HG03139 (cell line): Measurements from ENCODE around the gene ATMIN.
A peak's percentile ranks its signal among the peaks of the same experiment; 100 is the strongest.

Source experiments
- ATAC-seq: cut with Tn5 transposase; IDR thresholded peaks from one replicate; pipeline ENCODE4 v1.9.1; 2021; ENCODE audit not compliant: unreplicated experiment

The ATMIN gene

GRCh38 chr16:81061871-81062608 lies 26.4 kb downstream of the ATMIN start:
- no peak for ATAC-seq

GRCh38 chr16:81066681-81067080 lies 31.0 kb downstream of the ATMIN start:
- ATAC-seq: no peak

DNA sequence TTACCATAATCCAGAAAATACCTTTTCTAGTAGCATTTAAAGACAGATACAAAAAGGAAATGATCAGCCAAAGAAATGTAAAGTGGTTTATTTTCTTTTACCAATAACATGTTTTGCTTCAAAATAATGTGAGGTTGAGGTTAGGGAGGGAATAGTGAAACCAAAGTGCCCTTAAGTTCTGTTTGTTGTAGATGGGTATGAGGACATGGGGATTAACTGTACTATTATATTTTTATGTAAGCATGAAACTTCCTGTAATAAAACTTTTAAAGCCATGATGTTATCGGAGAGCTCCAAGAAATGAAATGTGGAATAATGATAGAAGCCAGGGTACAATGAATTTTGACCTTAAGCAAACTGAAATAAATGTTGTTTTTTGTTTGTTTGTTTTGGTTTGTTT lies 31.5 kb downstream of the ATMIN start:
- ATAC-seq: no peak

DNA sequence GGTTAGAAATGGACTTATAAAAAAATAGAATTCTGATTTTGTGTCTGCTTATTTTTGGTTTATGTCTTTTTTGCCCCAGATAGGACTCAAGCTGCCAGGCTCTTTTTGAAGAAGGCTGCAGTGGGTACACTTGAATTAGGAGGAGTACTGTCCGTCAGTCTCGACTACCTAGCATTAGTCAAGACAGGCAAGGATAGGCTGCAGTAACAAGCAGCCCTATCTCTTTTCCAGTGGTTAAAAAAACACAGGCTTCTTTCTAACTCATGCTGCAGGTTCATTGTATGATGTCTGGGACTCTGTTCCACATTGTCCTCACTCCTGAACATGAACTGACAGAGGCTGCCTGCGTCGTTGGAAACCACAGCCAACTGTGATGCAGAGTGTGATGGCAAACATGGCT lies 33.4 kb downstream of the ATMIN start:
- no peak for ATAC-seq

- ATAC-seq: no peak
Measured at GRCh38 chr16:81070979-81071378, 35.3 kb downstream of the ATMIN start.

DNA sequence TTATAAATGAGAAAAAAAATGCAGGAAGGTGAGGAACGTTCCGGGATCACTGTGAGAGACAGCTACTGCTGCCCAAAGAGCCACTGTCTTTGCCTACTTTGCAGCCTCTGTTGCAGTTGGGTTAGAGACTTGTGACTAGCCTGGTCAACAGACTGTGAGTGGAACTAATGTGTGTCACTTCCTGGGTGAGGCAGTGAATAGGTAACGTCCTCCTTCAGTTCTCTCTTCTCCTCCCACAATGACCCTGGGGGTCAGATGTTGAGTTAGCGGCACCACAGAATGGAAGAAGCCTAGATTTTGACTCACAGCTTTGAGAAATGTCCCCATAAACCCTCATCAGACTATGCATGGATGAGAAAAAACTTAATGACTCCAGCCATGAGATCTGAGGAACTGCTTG lies 36.2 kb downstream of the ATMIN start:
- no peak for ATAC-seq

GRCh38 chr16:81073560-81074330 lies 38.1 kb downstream of the ATMIN start:
- no peak for ATAC-seq

DNA sequence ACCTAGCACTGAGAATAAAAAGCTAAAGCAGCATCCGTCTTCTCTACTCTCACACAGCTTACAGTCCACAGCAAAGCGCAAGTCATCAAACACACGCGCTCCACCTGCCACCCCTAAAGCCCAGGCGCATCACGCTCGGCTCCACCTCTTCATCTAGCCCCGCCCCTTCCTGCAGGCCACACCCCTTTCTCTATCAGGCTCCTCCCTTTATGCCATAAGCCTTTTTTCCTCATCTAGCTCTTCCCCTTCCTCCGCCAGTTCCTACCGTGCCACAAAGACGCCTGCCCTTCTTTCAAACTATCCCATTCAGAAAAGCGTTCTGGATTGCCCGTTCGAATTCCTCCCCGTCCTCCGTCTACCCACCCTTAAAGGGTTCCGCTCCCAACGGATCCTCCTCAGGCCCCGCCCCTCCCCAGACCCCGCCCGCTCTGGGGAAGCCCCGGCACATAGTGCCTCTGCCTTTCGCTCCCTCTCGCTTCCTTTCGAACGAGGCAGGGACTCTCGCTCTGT lies 41.0 kb downstream of the ATMIN start:
- ATAC-seq: peak; percentile 69

DNA sequence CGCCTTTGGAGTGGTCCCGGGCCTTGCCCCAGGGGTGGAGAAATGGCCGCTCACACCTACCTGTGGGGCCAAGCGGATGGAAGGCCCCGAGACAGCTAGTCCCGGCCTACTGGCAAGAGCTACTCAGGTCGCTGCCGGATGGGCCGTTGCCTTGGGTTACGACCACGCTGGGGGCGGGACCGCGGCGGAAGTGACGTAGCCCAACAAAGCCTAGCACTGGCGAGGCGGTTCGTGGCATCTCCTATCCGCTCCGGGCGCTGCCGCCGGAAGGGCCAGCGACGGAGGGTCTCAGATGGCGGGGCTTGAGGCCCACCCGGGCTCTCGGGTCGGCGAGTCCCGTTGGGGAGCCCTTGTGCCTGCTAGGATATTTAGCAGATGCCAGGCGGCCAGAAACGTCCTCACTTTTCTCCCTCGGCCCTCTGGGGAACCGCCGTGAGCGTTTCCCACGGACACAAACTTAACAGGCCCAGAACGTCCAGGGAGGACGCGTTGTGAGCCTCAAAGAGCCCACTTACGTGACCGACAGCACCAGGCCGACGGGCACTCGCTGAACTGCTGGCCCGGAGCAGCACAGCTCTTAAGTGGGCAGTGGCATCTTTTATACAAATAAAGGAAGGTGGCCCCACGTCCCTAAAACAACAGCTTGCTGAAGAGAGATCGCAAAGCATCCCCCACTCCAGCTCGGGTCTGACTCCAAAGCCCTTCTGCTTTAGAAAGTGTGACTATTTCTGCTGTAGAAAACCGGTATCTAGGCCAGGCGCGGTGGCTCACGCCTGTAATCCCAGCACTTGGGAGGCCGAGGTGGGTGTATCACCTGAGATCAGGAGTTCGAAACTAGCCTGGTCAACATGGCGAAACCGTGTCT lies 41.7 kb downstream of the ATMIN start, which contains the start of gene C16orf46:
Gene C16orf46 (minus strand): TSS at position 163 of the 865 bp plus-strand sequence. CDS start 13,283 bp downstream, outside the sequence.
- peak; percentile 95 for ATAC-seq

DNA sequence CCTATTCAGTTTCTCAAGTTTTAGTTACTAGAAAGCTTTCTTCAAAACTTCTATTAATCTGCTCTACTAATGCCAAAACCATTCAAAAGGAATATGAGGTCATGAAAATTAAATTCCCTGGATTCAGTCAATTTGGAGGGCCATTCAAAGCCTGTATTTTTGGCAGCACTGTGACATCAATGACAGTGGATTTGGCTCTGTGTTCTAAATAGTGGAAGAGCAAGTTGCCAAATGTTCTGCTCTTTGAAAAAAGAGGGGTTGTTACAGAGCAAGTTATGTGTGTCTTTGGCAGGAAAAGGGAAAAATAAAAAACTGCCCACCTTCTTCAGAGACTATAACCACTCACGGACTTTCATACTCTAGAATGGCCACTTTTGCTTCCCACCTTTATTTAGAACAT lies 44.6 kb downstream of the ATMIN start:
- ATAC-seq: no peak

- ATAC-seq: no peak
Measured at GRCh38 chr16:81081014-81081413, 45.4 kb downstream of the ATMIN start.

DNA sequence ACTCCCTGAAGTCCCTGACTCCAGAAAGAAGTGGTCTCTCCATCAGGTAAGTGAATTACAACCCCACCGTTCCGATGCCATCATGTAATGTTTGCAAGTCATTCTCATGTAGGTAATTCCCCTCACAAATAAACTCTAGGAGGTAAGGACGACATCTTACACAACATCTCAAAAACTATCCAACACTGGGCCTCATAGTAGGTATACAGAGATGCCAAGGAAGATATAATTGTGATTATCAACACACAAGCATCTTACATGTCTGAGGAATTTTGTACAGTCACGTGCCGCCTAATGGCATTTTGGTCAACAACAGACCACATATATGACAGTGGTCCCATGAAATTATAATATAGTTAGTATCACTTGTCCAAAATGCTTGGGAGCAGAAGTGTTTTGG lies 53.2 kb downstream of the ATMIN start:
- no peak for ATAC-seq

DNA sequence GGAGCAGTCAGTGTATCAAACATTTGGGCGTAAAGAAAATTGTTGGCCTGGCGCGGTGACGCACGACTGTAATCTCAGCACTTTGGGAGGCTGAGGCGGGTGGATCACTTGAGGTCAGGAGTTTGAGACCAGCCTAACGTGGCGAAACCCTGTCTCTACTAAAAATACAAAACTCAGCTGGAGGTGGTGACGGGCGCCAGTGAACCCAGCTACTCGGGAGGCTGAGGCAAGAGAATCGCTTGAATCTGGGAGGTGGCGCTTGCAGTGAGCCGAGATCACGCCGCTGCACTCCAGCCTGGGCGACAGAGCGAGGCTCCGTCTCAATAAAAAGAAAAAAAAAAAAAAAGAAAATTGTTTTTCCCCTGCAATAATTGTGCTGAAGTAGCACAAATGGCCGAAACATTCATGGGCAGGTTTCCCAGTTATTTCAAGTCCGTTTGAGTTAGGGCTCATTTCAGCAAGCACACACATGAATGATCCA lies 59.2 kb downstream of the ATMIN start:
- no peak for ATAC-seq

DNA sequence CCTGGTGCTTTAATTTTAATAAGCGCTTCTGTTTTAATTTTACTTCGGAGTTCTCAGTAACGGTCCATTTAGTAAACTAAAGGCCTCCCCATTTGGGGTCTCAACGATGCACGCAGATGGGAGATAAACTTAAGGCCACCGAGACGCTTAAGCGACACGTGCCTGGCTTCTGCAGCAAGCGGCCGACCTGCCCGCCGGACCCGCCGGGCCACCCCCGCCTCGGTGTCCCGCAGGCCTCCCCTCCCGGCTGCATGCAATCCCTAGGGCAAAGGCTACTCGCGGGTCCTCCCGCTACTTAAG lies 60.0 kb downstream of the ATMIN start:
- no peak for ATAC-seq

GRCh38 chr16:81095953-81096714 lies 60.5 kb downstream of the ATMIN start, which contains the start of gene GCSH:
Gene GCSH (minus strand): TSS chr16:81096395. CDS start chr16:81096278, 117 bp downstream.
- peak; percentile 98 for ATAC-seq

- ATAC-seq: no peak
Measured at GRCh38 chr16:81096715-81097208, 61.1 kb downstream of the ATMIN start.
